HG03095 (cell line): ENCODE results near the gene TMEM74B.

Source experiments
- ATAC-seq: cut with Tn5 transposase; IDR thresholded peaks from one replicate; pipeline ENCODE4 v1.9.1; 2021; ENCODE audit warnings: moderate library complexity; ENCODE audit not compliant: unreplicated experiment

Gene TMEM74B

GRCh38 chr20:1183153-1183552, 1.6 kb downstream of the TMEM74B start:
- ATAC-seq = no peak

GRCh38 chr20:1182106-1182505, 2.7 kb downstream of the TMEM74B start:
- ATAC-seq = no peak

GRCh38 chr20:1180949-1181348, 3.8 kb downstream of the TMEM74B start:
- no peak for ATAC-seq

DNA sequence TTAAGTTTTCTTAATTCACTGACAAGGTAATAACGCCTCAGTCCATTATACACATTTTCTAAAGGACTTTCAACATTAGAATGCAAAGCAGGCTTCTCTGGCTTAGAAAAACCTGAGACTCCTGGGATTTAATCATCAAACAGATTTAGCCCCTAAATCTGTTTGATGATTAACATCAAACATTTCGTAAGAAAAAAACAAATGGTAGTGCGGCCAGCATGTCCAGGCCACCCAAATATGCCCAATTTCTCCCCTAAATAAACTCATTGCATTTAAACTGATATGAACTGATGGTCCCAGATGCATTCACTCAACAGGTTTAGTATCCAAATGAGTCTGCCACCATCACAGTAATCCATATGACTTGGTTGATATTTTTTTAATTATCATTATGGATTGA, 6.2 kb downstream of the TMEM74B start:
- no peak for ATAC-seq

GRCh38 chr20:1178103-1178502, 6.7 kb downstream of the TMEM74B start:
- ATAC-seq = no peak

GRCh38 chr20:1177680-1178079, 7.1 kb downstream of the TMEM74B start:
- no peak for ATAC-seq

- ATAC-seq = no peak
These were observed 10.0 kb downstream of the TMEM74B start for GRCh38 chr20:1174787-1175186.

DNA sequence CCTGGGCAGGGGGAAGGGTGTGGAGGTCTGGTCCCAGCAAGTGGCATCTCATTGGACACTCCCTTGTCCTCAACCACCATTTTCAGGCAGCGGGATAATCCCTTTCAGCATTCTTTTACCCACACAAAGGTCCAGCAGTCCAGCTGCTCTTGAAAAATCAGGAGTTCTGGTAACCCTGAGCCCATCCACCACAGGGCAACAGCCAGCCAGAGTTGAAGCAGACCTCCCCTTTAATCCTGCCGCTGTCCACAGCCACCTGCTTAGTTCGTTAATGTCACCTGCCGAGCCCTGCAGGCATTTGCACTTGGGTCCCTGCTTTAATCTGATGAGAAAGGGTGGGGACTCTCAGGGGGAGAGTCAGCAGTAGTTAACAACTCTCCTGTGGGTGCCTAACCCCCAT, 11.1 kb downstream of the TMEM74B start:
- ATAC-seq = no peak

GRCh38 chr20:1171461-1172093, 13.2 kb downstream of the TMEM74B start:
- ATAC-seq = no peak

DNA sequence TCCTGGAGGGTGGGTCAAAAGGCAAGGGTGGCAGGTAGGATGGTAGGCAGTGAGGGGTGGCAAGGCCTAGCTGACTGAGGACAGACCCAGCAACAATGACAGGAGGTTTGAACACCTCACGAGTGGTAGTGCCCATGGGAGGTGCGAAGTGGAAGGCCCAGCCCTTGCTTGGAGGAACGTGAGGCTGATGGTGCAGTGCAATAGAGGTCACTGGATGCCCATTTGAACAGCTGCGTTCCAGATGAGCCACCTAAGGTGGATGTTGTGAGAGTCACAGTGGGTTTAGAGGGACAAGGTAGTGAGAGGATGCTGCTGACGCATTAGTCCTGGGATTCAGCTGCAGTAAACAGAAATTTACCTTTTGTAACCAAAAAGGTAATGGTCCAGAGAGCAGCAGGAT, 15.6 kb downstream of the TMEM74B start:
- ATAC-seq = no peak

DNA sequence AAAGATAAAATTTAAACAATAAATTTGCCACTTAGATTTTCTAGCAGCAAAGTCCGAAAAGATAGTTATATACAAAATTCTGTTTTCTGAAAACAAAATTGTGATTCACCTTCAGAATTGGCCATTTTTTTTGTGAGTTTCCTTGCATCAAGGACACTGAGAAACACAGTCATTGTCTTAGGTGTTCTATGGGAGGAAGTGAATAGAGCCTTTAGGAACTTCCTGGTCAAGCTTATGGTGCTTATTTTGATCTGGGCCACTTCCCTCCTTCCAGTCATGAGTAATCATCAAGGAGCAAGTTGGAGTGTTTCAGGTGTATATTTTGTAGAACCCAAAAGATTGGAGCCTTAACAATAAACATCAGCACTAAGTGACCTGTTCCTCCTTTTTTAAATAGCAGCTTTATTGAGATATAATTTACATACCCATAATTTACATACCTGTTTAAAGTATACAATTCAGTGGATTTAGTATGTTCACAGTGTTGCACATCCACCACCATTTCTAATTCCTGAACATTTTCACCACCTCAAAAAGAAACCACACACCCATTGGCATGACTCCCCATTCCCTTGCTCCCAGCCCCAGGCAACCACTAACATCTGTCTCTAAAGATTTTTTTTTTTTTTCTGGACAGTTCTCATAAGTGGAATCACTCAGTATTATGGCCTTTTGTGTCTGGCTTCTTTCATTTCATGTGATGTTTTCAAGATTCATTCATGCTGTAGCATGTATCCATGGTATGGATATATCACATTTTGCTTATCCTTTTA, 17.6 kb downstream of the TMEM74B start:
- ATAC-seq = no peak

DNA sequence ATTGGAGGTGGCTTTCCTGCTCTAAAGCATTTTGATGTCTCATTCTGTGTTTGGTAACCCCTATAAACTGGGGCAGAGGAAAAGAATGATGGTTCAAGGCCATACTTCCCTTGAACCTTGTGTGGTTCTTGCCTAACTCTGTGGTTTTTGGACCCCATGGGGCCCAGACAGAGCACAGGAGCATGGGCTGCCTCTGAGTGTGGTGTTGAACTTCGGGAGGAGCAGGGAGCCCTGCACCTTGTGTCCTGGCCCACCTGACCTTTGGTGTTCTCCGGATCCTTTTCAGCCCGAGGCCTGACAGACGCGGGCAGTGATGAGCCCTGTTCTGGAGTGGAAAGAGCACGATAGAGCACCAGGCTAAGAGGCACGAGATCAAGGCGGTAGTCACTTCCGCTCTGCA, 18.8 kb downstream of the TMEM74B start:
- ATAC-seq = no peak

- ATAC-seq = no peak
These were observed 19.3 kb downstream of the TMEM74B start for GRCh38 chr20:1165521-1165920.

DNA sequence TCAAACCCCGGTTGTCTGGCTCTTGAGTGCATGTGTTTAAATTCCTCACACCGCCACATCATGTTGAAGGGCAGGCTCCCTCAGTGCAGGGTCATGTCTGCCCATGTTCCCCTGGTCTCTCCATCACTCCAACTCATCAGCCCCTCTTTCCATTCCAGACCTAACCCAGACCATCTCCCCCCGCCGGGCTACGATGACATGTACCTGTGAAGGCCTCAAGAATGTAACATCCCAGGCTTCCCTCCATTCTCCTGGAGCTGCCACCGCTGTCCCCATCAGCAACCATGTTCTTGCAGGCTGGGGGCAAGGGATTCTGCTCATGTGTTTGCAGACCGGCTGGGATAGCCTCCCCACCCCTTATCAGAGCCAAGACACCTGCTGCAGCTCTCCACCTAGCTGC, 19.9 kb downstream of the TMEM74B start:
- no peak for ATAC-seq

GRCh38 chr20:1163653-1164052, 21.1 kb downstream of the TMEM74B start:
- ATAC-seq = no peak

DNA sequence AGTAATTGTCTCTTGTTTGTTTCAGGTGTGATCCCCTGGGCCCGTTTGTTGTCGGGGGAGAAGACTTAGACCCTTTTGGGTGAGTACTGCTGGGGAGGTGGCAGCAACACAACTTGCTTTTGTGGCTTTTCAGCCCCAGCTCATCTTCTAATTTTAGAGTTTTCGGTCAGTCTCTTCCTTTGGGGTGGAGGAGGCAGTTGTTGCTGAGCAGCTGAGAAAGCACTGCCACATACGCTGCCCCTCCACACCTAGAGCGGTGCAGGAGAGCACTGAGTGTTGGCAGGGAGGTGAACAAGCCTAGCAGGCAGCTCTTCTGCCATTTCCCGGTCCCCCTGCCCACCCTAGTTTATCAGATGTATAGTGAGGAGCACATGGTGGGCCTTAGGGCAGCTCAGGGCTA, 21.7 kb downstream of the TMEM74B start:
- no peak for ATAC-seq

DNA sequence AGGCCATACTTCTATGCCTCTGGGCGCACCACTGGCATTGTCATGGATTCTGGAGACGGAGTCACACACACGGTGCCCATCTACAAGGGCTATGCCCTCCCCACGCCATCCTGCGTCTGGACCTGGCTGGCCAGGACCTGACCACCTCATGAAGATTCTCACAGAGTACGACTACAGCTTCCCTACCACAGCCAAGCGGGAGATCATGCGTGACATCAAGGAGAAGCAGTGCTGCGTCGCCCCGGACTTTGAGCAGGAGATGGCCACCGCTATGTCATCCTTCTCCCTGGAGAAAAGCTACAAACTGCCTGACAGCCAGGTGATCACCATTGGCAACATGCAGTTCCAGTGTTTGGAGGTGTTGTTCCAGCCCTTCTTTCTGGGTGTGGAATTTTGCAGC, 23.8 kb downstream of the TMEM74B start:
- no peak for ATAC-seq

- no peak for ATAC-seq
These were observed 24.3 kb downstream of the TMEM74B start for GRCh38 chr20:1160496-1160895.

DNA sequence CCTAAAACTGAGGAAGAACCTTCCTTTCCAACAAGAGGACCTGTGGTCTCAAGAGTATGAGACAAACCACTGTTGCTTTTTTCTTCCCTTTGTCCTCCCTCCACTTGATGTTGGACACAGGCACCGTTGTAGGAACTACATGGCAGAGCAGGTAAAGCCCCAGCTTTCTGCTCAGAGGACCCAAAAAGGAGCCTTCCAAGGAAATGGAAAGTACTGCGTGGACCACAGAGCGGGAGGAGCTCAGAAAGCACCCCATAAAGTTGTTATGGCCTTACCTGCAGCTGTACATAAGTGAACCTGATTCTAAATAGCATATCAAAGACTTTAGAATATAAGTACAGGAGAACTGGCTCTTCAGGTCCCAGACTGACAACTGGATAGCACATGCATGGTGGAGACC, 29.4 kb downstream of the TMEM74B start:
- ATAC-seq = no peak

DNA sequence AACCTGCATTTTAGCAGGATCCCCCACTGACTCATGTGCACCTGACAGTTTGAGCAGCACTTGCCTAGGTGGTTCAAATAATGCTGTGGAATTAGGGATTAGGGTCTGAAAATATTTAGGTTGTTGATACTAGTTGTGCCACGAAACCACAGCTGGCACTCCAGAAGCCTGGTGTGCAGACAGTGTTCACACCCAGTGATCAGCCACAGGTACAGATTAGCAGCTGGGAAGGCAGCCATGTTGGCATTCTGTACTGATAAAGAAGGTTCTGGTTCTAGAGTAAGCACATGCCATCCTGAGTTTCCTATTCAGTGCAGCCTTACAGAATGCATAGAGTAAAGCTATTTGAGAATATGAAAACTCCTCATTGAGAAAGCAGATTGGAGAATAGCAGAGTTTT, 30.1 kb downstream of the TMEM74B start:
- ATAC-seq = no peak

- no peak for ATAC-seq
These were observed 30.6 kb downstream of the TMEM74B start for GRCh38 chr20:1154226-1154625.

DNA sequence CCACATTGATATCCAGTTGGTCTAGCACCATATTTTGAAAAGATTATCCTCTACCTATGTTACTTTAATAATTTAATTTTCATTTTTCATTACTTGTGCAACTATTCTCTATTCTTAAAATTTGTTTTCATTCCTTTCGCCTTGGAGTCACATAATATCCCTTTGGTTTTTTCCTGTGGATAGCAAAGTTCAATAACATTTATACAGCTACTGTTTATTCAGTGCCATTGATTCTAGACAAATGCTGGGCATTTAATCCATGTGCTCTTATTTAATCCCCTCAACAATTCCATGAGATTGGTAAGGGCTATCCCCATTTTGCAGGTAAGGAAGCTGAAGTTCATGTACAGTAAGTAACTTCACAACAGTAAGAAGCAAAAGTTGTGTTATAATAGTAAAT, 33.8 kb downstream of the TMEM74B start:
- no peak for ATAC-seq

- no peak for ATAC-seq
These were observed 34.6 kb downstream of the TMEM74B start for GRCh38 chr20:1150218-1150617.
